HepG2 (cell line): ENCODE measurements around the gene EIF4A3. TPM values are rescaled to one million over a fixed set of nuclear protein-coding genes. Genes with fewer than 3 reads are reported as not detected.

ENCODE experiments used
- CBX2 ChIP-seq, 2 experiments: fragments of 200-600 bp in 1 of 2; sonication (generic); formaldehyde crosslinking in 1 of 2; IDR thresholded peaks; 2 replicates each; pipeline versions ENCODE4 v1.7.0 to v1.8.1; 2018 to 2022; ENCODE audit warnings: low read depth in 2 of 2, low read length in 1 of 2, mild to moderate bottlenecking in 1 of 2, missing genetic modification reagents in 1 of 2
- GLI4 ChIP-seq: sonication (generic); formaldehyde crosslinking; IDR thresholded peaks from 2 replicates; pipeline ENCODE4 v1.5.1; 2020; ENCODE audit warnings: missing genetic modification reagents, mild to moderate bottlenecking, moderate library complexity, borderline replicate concordance
- HINFP ChIP-seq: sonication (generic); formaldehyde crosslinking; IDR thresholded peaks from 2 replicates; pipeline ENCODE4 v1.4.0; 2020; ENCODE audit warnings: low read depth, mild to moderate bottlenecking, missing genetic modification reagents
- ZBTB8A ChIP-seq: sonication (generic); formaldehyde crosslinking; IDR thresholded peaks from 2 replicates; pipeline ENCODE4 v1.4.0; 2020; ENCODE audit warnings: mild to moderate bottlenecking, low read depth, missing genetic modification reagents, borderline replicate concordance
- ZNF274 ChIP-seq: sonication (generic); formaldehyde crosslinking; IDR thresholded peaks from 2 replicates; pipeline ENCODE4 v1.5.1; 2020; ENCODE audit warnings: mild to moderate bottlenecking, missing genetic modification reagents
- ZNF329 ChIP-seq: sonication (generic); formaldehyde crosslinking; IDR thresholded peaks from 2 replicates; pipeline ENCODE4 v1.9.0; 2021; ENCODE audit warnings: low read depth, mild to moderate bottlenecking, missing genetic modification reagents
- ZNF383 ChIP-seq: sonication (generic); formaldehyde crosslinking; IDR thresholded peaks from 2 replicates; pipeline ENCODE4 v1.4.0; 2020; ENCODE audit warnings: missing genetic modification reagents, mild to moderate bottlenecking, borderline replicate concordance
- ZNF720 ChIP-seq: sonication (generic); formaldehyde crosslinking; IDR thresholded peaks from 2 replicates; pipeline ENCODE4 v1.4.0; 2020; ENCODE audit warnings: missing genetic modification reagents
- ZNF75D ChIP-seq: sonication (generic); formaldehyde crosslinking; IDR thresholded peaks from 2 replicates; pipeline ENCODE4 v1.8.1; 2023; ENCODE audit warnings: missing genetic modification reagents, mild to moderate bottlenecking, borderline replicate concordance
- polyA plus RNA-seq, 8 experiments: library from polyadenylated mRNA; depleted of rRNA in 3 of 8; stranded (reverse) in 7 of 8; unstranded in 1 of 8; fragments of >200 nt; fragmentation: Illumina TruSeq in 4 of 8; extraction: Trizol in 4 of 8; gene quantifications; 2 replicates each; pipeline versions ENCODE4 v1.2.1 to v1.2.3, GENCODE V29; 2011 to 2016; ENCODE audit warnings: low read depth in 4 of 8, missing spikeins in 1 of 8, mixed read lengths in 1 of 8; ENCODE audit not compliant: insufficient read depth in 1 of 8
- total RNA-seq, 5 experiments: library from RNA; depleted of rRNA; stranded (reverse); fragments of >200 nt; fragmentation: Illumina TruSeq; extraction: Trizol; gene quantifications; 2 replicates each; pipeline ENCODE4 v1.2.3, GENCODE V29; 2016; ENCODE audit warnings: low read depth in 1 of 5
- TF ChIP-seq, protein P1 (sequence below): sonication (generic); formaldehyde crosslinking; IDR thresholded peaks from 2 replicates; pipeline ENCODE4 v1.5.0; 2020; ENCODE audit warnings: missing genetic modification reagents, mild to moderate bottlenecking, borderline replicate concordance
- TF ChIP-seq, protein P2 (sequence below): IDR thresholded peaks from 2 replicates; pipeline ENCODE4 v1.6.1; 2016; ENCODE audit warnings: low read depth

EIF4A3 gene
- total and polyA plus RNA-seq, 2 of the 13 experiments (the other 11 are each of a cell fraction or from before 2014, with no cell fraction given) = 145 to 187 TPM

GRCh38 chr17:80112471-80113032 lies 34.4 kb downstream of the EIF4A3 start (continued):
- TF ChIP-seq ZNF329 (CRISPR knock-in tag) (no peak), ZBTB8A (CRISPR knock-in tag) (no peak), GLI4 (CRISPR knock-in tag) (no peak), ZNF383 (CRISPR knock-in tag) (no peak), HINFP (CRISPR knock-in tag) (no peak), ZNF720 (CRISPR knock-in tag) (no peak), CBX2 (IDR thresholded peaks at IDR 0.05; ENCODE audit: low read depth, low read length) (no peak), CBX2 (CRISPR knock-in tag; IDR thresholded peaks at IDR 0.05; ENCODE audit: low read depth) (no peak), ZNF274 (CRISPR knock-in tag) (no peak), ZNF75D (CRISPR knock-in tag) (no peak)
- TF ChIP-seq, protein P1, sequence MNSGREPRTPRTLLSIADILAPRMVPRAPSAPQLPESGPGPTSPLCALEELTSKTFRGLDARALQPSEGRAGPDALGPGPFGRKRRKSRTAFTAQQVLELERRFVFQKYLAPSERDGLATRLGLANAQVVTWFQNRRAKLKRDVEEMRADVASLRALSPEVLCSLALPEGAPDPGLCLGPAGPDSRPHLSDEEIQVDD = no peak
- TF ChIP-seq, protein P2, sequence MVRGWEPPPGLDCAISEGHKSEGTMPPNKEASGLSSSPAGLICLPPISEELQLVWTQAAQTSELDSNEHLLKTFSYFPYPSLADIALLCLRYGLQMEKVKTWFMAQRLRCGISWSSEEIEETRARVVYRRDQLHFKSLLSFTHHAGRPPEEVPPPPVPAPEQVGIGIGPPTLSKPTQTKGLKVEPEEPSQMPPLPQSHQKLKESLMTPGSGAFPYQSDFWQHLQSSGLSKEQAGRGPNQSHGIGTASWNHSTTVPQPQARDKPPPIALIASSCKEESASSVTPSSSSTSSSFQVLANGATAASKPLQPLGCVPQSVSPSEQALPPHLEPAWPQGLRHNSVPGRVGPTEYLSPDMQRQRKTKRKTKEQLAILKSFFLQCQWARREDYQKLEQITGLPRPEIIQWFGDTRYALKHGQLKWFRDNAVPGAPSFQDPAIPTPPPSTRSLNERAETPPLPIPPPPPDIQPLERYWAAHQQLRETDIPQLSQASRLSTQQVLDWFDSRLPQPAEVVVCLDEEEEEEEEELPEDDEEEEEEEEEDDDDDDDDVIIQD (CRISPR knock-in tag) = no peak
